H1 (cell line): Measurements from ENCODE around the gene CNTN5. TPM values are rescaled to one million over a fixed set of nuclear protein-coding genes. Genes with fewer than 3 reads are reported as not detected.
A peak's percentile ranks its signal among the peaks of the same experiment; 100 is the strongest.

Experiments
- CTCF ChIA-PET: fragments of 300-600 bp; sonication (Branson Sonifier 250); formaldehyde crosslinking; loops from one replicate; lab custom pipeline; 2021; ENCODE audit not compliant: partially characterized antibody; lab: Charles Lee
- POLR2A ChIA-PET: fragments of 300-600 bp; sonication (Branson Sonifier 250); formaldehyde crosslinking; loops from one replicate; lab custom pipeline; 2021; ENCODE audit warnings: inconsistent platforms; ENCODE audit not compliant: partially characterized antibody; lab: Charles Lee
- DNase-seq, 2 experiments: peaks; one replicate each; pipeline versions ENCODE4 v3.0.0 to v3.0.0-alpha.2; 2010 to 2022; ENCODE audit warnings: low spot score in 2 of 2, low read depth in 1 of 2, mixed read lengths in 1 of 2
- FAIRE-seq: peaks from 2 replicates; lab custom pipeline; 2011; peaks lifted over from hg19 to GRCh38; lab: Jason Lieb, UNC
- H2AFZ ChIP-seq: 2 replicates; pipeline ENCODE4 v1.8.1; 2012; ENCODE audit warnings: low read length, inconsistent platforms
- H2AK5ac ChIP-seq: 2 replicates; pipeline ENCODE4 v1.6.1; 2013; ENCODE audit warnings: low read depth, low read length
- H2BK120ac ChIP-seq: replicated peaks from 2 replicates; pipeline ENCODE3; 2013; ENCODE audit warnings: low read depth, low read length, inconsistent platforms
- H2BK12ac ChIP-seq: 2 replicates; pipeline ENCODE4 v1.6.1; 2013; ENCODE audit warnings: low read depth, low read length
- H2BK15ac ChIP-seq: 2 replicates; pipeline ENCODE4 v1.6.1; 2013; ENCODE audit warnings: low read length
- H2BK20ac ChIP-seq: 2 replicates; pipeline ENCODE4 v1.6.1; 2013; ENCODE audit warnings: low read length
- H2BK5ac ChIP-seq: 2 replicates; pipeline ENCODE4 v1.6.1; 2013; ENCODE audit warnings: low read depth, low read length
- H3K14ac ChIP-seq: 2 replicates; pipeline ENCODE4 v1.6.1; 2013; ENCODE audit warnings: inconsistent platforms; ENCODE audit not compliant: insufficient read length
- H3K18ac ChIP-seq: 2 replicates; pipeline ENCODE4 v1.6.1; 2013; ENCODE audit warnings: low read length; ENCODE audit errors: extremely low read depth
- H3K23ac ChIP-seq: 2 replicates; pipeline ENCODE4 v1.6.1; 2013; ENCODE audit warnings: inconsistent platforms; ENCODE audit not compliant: insufficient read length
- H3K23me2 ChIP-seq: 2 replicates; pipeline ENCODE4 v1.6.1; 2013; ENCODE audit warnings: low read depth, low read length
- H3K27ac ChIP-seq: 2 replicates; pipeline ENCODE4 v1.6.1; 2011; ENCODE audit warnings: low read depth, low read length, inconsistent platforms
- H3K27me3 ChIP-seq, 4 experiments: replicated peaks in 1 of 4; 1 replicate in 1 of 4; 2 replicates in 3 of 4; pipeline versions ENCODE4 v1.6.1 to v1.8.1; 2011 to 2013; ENCODE audit warnings: low read length in 3 of 4, mild to moderate bottlenecking in 3 of 4, inconsistent platforms in 2 of 4, mixed read lengths in 2 of 4, moderate library complexity in 1 of 4; ENCODE audit not compliant: control insufficient read depth in 3 of 4, insufficient read depth in 3 of 4; ENCODE audit errors: extremely low read depth in 1 of 4
- H3K36me3 ChIP-seq, 4 experiments: 2 replicates each; pipeline versions ENCODE4 v1.6.1 to v1.8.1; 2011 to 2013; ENCODE audit warnings: mild to moderate bottlenecking in 4 of 4, low read length in 3 of 4, moderate library complexity in 2 of 4, control low read depth in 1 of 4, inconsistent platforms in 1 of 4; ENCODE audit not compliant: insufficient read depth in 4 of 4, control insufficient read depth in 2 of 4
- H3K4ac ChIP-seq: replicated peaks from 2 replicates; pipeline ENCODE3; 2013; ENCODE audit warnings: low read length, low read depth, mixed read lengths, inconsistent platforms; ENCODE audit not compliant: insufficient read length
- H3K4me1 ChIP-seq, 4 experiments: replicated peaks in 1 of 4; 1 replicate in 1 of 4; 2 replicates in 3 of 4; pipeline versions ENCODE4 v1.6.1 to v1.8.1; 2011 to 2013; ENCODE audit warnings: low read length in 3 of 4, inconsistent platforms in 2 of 4, mixed read lengths in 1 of 4; ENCODE audit not compliant: insufficient read depth in 4 of 4, control insufficient read depth in 3 of 4
- H3K4me2 ChIP-seq, 2 experiments: 2 replicates each; pipeline versions ENCODE4 v1.6.1 to v1.8.1; 2011 to 2013; ENCODE audit warnings: low read depth in 2 of 2, low read length in 2 of 2, control low read depth in 1 of 2, inconsistent platforms in 1 of 2, mild to moderate bottlenecking in 1 of 2; ENCODE audit not compliant: insufficient read depth in 1 of 2
- H3K4me3 ChIP-seq, 4 experiments: fragments of 200-600, 300-600 bp in 1 of 4; sonication (generic), shearing (Covaris generic), sonication (Bioruptor Twin) in 1 of 4; 2 replicates each; pipeline versions ENCODE4 v1.5.1 to v1.8.1; 2011 to 2016; ENCODE audit warnings: low read length in 4 of 4, low read depth in 3 of 4, control low read depth in 2 of 4, inconsistent platforms in 2 of 4, mild to moderate bottlenecking in 2 of 4, mixed read lengths in 1 of 4, moderate library complexity in 1 of 4; ENCODE audit not compliant: insufficient read depth in 2 of 4; ENCODE audit errors: extremely low read depth in 1 of 4
- H3K56ac ChIP-seq: replicated peaks from 2 replicates; pipeline ENCODE3; 2013; ENCODE audit warnings: low read depth, mild to moderate bottlenecking, mixed read lengths, low read length, inconsistent platforms; ENCODE audit not compliant: insufficient read length
- H3K79me1 ChIP-seq: 2 replicates; pipeline ENCODE4 v1.6.1; 2013; ENCODE audit warnings: low read depth, low read length, control low read depth
- H3K79me2 ChIP-seq, 2 experiments: 2 replicates each; pipeline versions ENCODE4 v1.6.1 to v1.8.1; 2012 to 2013; ENCODE audit warnings: low read length in 2 of 2, mild to moderate bottlenecking in 2 of 2, inconsistent platforms in 1 of 2; ENCODE audit not compliant: insufficient read depth in 2 of 2, control insufficient read depth in 1 of 2
- H3K9ac ChIP-seq, 4 experiments: replicated peaks in 1 of 4; 1 replicate in 1 of 4; 2 replicates in 3 of 4; pipeline versions ENCODE4 v1.6.1 to v1.8.1; 2011 to 2013; ENCODE audit warnings: low read depth in 3 of 4, low read length in 3 of 4, control low read depth in 2 of 4, mild to moderate bottlenecking in 2 of 4, moderate library complexity in 2 of 4, inconsistent platforms in 1 of 4; ENCODE audit errors: extremely low read depth in 1 of 4
- H3K9me3 ChIP-seq, 2 experiments: 2 replicates each; pipeline versions ENCODE4 v1.6.1 to v1.8.1; 2012 to 2013; ENCODE audit warnings: mild to moderate bottlenecking in 2 of 2, moderate library complexity in 2 of 2, control low read depth in 1 of 2, inconsistent platforms in 1 of 2, low read depth in 1 of 2, low read length in 1 of 2, mixed read lengths in 1 of 2; ENCODE audit not compliant: insufficient read depth in 2 of 2
- H4K20me1 ChIP-seq, 2 experiments: replicated peaks in 1 of 2; 2 replicates each; pipeline versions ENCODE3 to v1.8.1; 2011 to 2013; ENCODE audit warnings: inconsistent platforms in 2 of 2, low read length in 2 of 2, mild to moderate bottlenecking in 1 of 2; ENCODE audit not compliant: insufficient read depth in 2 of 2, control insufficient read depth in 1 of 2
- H4K5ac ChIP-seq: 2 replicates; pipeline ENCODE4 v1.6.1; 2013; ENCODE audit warnings: low read length, low read depth, mixed read lengths, inconsistent platforms; ENCODE audit not compliant: insufficient read length
- H4K8ac ChIP-seq: 2 replicates; pipeline ENCODE4 v1.8.0; 2013; ENCODE audit warnings: mild to moderate bottlenecking, moderate library complexity, low read length, inconsistent platforms; ENCODE audit not compliant: insufficient read depth; ENCODE audit errors: extremely low read depth
- H4K91ac ChIP-seq: replicated peaks from 2 replicates; pipeline ENCODE3; 2013; ENCODE audit warnings: low read length, mixed read lengths, inconsistent platforms; ENCODE audit not compliant: insufficient read length
- BACH1 ChIP-seq: IDR thresholded peaks from 2 replicates; pipeline ENCODE4 v1.6.1; 2012; ENCODE audit warnings: low read length, improper control_type of control experiment
- GTF2F1 ChIP-seq: IDR thresholded peaks from 2 replicates; pipeline ENCODE4 v1.6.1; 2012; ENCODE audit warnings: low read depth, low read length, improper control_type of control experiment, borderline replicate concordance
- NRF1 ChIP-seq: IDR thresholded peaks from 2 replicates; pipeline ENCODE4 v1.6.1; 2011; ENCODE audit warnings: mild to moderate bottlenecking, low read depth, low read length, improper control_type of control experiment
- PHF8 ChIP-seq: fragments of 200-600 bp; sonication (generic); conservative IDR thresholded peaks from 2 replicates; pipeline ENCODE4 v1.7.1; 2012; ENCODE audit warnings: low read depth, mild to moderate bottlenecking, inconsistent platforms, low read length, moderate library complexity
- POLR2A ChIP-seq, 2 experiments: IDR thresholded peaks; 1 replicate in 1 of 2; 2 replicates in 1 of 2; pipeline ENCODE4 v1.6.1; 2011; ENCODE audit warnings: low read depth in 2 of 2, low read length in 2 of 2, mild to moderate bottlenecking in 2 of 2; ENCODE audit errors: control extremely low read depth in 1 of 2
- RAD21 ChIP-seq, 2 experiments: IDR thresholded peaks in 1 of 2; conservative IDR thresholded peaks in 1 of 2; 2 replicates each; pipeline ENCODE4 v1.6.1; 2011; ENCODE audit warnings: low read depth in 2 of 2, low read length in 2 of 2, improper control_type of control experiment in 1 of 2, inconsistent platforms in 1 of 2, mild to moderate bottlenecking in 1 of 2, moderate library complexity in 1 of 2
- SP1 ChIP-seq: IDR thresholded peaks from 2 replicates; pipeline ENCODE4 v1.6.1; 2011; ENCODE audit warnings: low read depth, low read length
- TAF1 ChIP-seq: IDR thresholded peaks from 2 replicates; pipeline ENCODE4 v1.6.1; 2011; ENCODE audit warnings: mild to moderate bottlenecking, low read depth, low read length
- WGBS, 2 experiments: shearing (Covaris generic) in 1 of 2; methylation state at CpG; one replicate each; pipeline versions ENCODE4 v1.1.6 to v1.1.7; 2013 to 2015; ENCODE audit warnings: low lambda C conversion rate in 2 of 2, mixed read lengths in 2 of 2, inconsistent platforms in 1 of 2, low coverage in 1 of 2, missing lambda C conversion rate in 1 of 2; ENCODE audit not compliant: insufficient replicate concordance in 2 of 2, insufficient coverage in 1 of 2, insufficient read length in 1 of 2; ENCODE audit errors: extremely low coverage in 1 of 2, missing lambda C conversion rate in 1 of 2; 5-methylcytosine and 5-hydroxymethylcytosine counted together
- polyA plus RNA-seq, 7 experiments: library from polyadenylated mRNA; depleted of rRNA in 3 of 7; stranded (reverse) in 5 of 7; unstranded in 2 of 7; fragments of >200 nt in 5 of 7; fragments of 200-250 nt in 2 of 7; gene quantifications; 1 replicate in 5 of 7; 2 replicates in 1 of 7; 4 replicates in 1 of 7; pipeline versions ENCODE4 v1.2.1 to v1.2.3, GENCODE V29; 2011 to 2013; ENCODE audit warnings: missing spikeins in 2 of 7, mixed read lengths in 2 of 7
- total RNA-seq: library from RNA; stranded (reverse); fragmentation: NEBNext Ultra II Directional; extraction: Animal tissue kit (Norgen Biotek cat#: 25700); gene quantifications from 2 replicates; pipeline ENCODE4 v1.2.1, GENCODE V29; 2021

The CNTN5 gene
- total and polyA plus RNA-seq, 2 of the 8 experiments (the other 6 are each of a cell fraction or from before 2014, with no cell fraction given): not detected

DNA sequence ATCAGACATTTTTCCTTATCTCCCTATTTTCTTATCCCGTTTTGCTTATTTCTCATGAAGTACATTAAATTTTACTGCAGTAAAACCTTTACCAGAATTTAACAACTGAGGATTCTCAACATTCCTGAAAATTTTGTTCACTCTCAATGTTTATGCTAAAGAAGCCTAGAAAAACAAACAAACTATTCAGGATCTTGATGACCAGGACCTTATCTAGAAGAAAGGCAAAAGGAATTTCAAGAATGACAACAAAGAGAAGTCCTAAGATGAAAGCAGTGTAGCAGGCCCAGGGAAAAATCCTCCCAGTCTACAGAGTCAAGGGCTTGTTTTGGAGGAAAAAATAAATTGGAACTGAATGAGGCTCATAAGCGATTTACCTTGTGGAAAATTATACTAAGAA is 1383.1 kb downstream of the CNTN5 start:
- POLR2A ChIA-PET: no interaction called here
- H3K4me3 ChIP-seq: no peak overlapping the region; a peak in 1 of 8 replicates
- no peaks in the 10 kb centered on the region for H4K20me1 ChIP-seq
- no peak overlapping the region for H3K18ac ChIP-seq
- no peak overlapping the region for H2AK5ac ChIP-seq
- no peak overlapping the region for H2BK5ac ChIP-seq
- CTCF ChIA-PET: no interaction called here
- no peak for DNase-seq
- no peaks in the 10 kb centered on the region for H3K23me2 ChIP-seq
- H3K23ac ChIP-seq: no peak overlapping the region
- no peak overlapping the region for H2AFZ ChIP-seq
- peak overlapping the region in 1 of 2 experiments; percentile 39; a peak in 1 of 4 replicates for H3K4me2 ChIP-seq
- no peaks in the 10 kb centered on the region for H3K27me3 ChIP-seq
- no peak overlapping the region for H3K27ac ChIP-seq
- H3K79me1 ChIP-seq: no peaks in the 10 kb centered on the region
- peak; percentile 52 for FAIRE-seq
- H3K79me2 ChIP-seq: no peaks in the 10 kb centered on the region
- no peak overlapping the region for H2BK15ac ChIP-seq
- no peak overlapping the region for H4K8ac ChIP-seq
- H2BK20ac ChIP-seq: no peak overlapping the region
- H3K14ac ChIP-seq: no peak overlapping the region
- H4K91ac ChIP-seq: no peak overlapping the region
- no peak overlapping the region for H3K56ac ChIP-seq
- H3K36me3 ChIP-seq: no peaks in the 10 kb centered on the region
- H2BK12ac ChIP-seq: no peak overlapping the region
- H2BK120ac ChIP-seq: no peak overlapping the region
- WGBS, 2 experiments: 45% methylated on average over 2 of the region's 2 CpGs; no CpG with 5 or more reads in 1 of the 2 experiments
- H3K4ac ChIP-seq: no peak overlapping the region
- no peak overlapping the region for H3K9ac ChIP-seq
- peaks cover 0 to 7% of the 10 kb centered on the region in 2 experiments; a peak in 2 of 4 replicates for H3K9me3 ChIP-seq
- H4K5ac ChIP-seq: no peak overlapping the region
- H3K4me1 ChIP-seq: peaks cover 0 to 7% (median 5%) of the 10 kb centered on the region in 4 experiments; a peak in 4 of 7 replicates
- TF ChIP-seq BACH1: no peak
- no peak for TF ChIP-seq NRF1
- no peak for TF ChIP-seq GTF2F1
- TF ChIP-seq POLR2A (IDR thresholded peaks at IDR 0.05; ENCODE audit: control extremely low read depth in 1 of 2, low read depth in 2 of 2, low read length in 2 of 2): no peak
- TF ChIP-seq TAF1: no peak
- no peak for TF ChIP-seq PHF8
- TF ChIP-seq RAD21 (IDR thresholded peaks at IDR 0.05 in 1 of 2, conservative IDR thresholded peaks at IDR 0.05 in 1 of 2; ENCODE audit: low read depth in 2 of 2, low read length in 2 of 2): no peak
- 0 out of 2 replicates have a peak, but pooled peaks have one; percentile 26 for TF ChIP-seq SP1
